Activated naive CD4-positive, alpha-beta T cell treated with anti-CD3 and anti-CD28 coated beads for 36 hours (primary cell): ENCODE data around the gene ACTR2. TPM values are rescaled to one million over a fixed set of nuclear protein-coding genes. Genes with fewer than 3 reads are reported as not detected.
A peak's percentile ranks its signal among the peaks of the same experiment; 100 is the strongest.
"Not testable (repeated sequence)": the region's sequence is repeated elsewhere in the genome, so short reads cannot be mapped to it uniquely, and the experiment has no call there.

Source experiments
- CTCF ChIA-PET: fragments of 350-600 bp; sonication (Branson Sonifier 250); formaldehyde crosslinking; loops from one replicate; lab custom pipeline; 2021; ENCODE audit warnings: antibody characterized with exemption; lab: Charles Lee
- DNase-seq: peaks from one replicate; pipeline ENCODE4 v3.0.0-alpha.2; 2020
- H3K27ac Mint-ChIP-seq: one replicate; pipeline ENCODE4 v1.8.0; 2021; ENCODE audit warnings: mild to moderate bottlenecking, mixed read lengths
- H3K27me3 Mint-ChIP-seq: one replicate; pipeline ENCODE4 v1.8.0; 2021; ENCODE audit warnings: low read depth, mixed read lengths
- H3K36me3 Mint-ChIP-seq: one replicate; pipeline ENCODE4 v1.8.0; 2021; ENCODE audit warnings: low read depth, mixed read lengths
- H3K4me1 Mint-ChIP-seq: one replicate; pipeline ENCODE4 v1.8.0; 2021; ENCODE audit warnings: low read depth, mixed read lengths
- H3K4me3 Mint-ChIP-seq: one replicate; pipeline ENCODE4 v1.8.0; 2021; ENCODE audit warnings: mild to moderate bottlenecking, moderate library complexity, mixed read lengths
- H3K9me3 Mint-ChIP-seq: one replicate; pipeline ENCODE4 v1.8.0; 2021; ENCODE audit warnings: mixed read lengths
- intact Hi-C: fragments of 100-400 bp; cut with micrococcal nuclease; formaldehyde crosslinking; loops from one replicate; pipeline ENCODE4 v1.15.1; 2023
- total RNA-seq, 2 experiments: library from RNA; stranded (reverse); gene quantifications; one replicate each; pipeline ENCODE4 v1.2.3, GENCODE V29; 2021

ACTR2 gene
- 100 to 1,000 TPM; 358 to 366 TPM for total RNA-seq

- intact Hi-C loops: loop anchor here (1.0 to 2.0 kb wide), 8 partner anchors 74 to 703 kb away; partner anchors contain the start of genes AFTPH, RAB1A, SLC1A4 and SPRED2
- Mint-ChIP-seq H3K27ac (peak within 1 kb of the TSS; percentile 99), H3K36me3 (peaks cover 8% of the 10 kb centered on the region), H3K9me3 (no peaks in the 10 kb centered on the region), H3K27me3 (no peaks in the 10 kb centered on the region), H3K4me1 (peaks cover 42% of the 10 kb centered on the region), H3K4me3 (peak within 1 kb of the TSS; percentile 98)
- CTCF ChIA-PET: interaction anchor here (1.6 kb wide), 1 partner anchor 163 kb away, joined by 10 read pairs; no protein-coding TSS in a partner anchor
- DNase-seq: peak; percentile 96
These were observed at the start of gene ACTR2 for GRCh38 chr2:65227456-65228262. TSS of gene ACTR2 (plus strand) at chr2:65227831. CDS start at chr2:65227910, 79 bp downstream.

GRCh38 chr2:65182570-65182969 is 45.1 kb upstream of the ACTR2 start:
- no peak for DNase-seq
- intact Hi-C loops: no loop called here
- H3K36me3 Mint-ChIP-seq: no peaks in the 10 kb centered on the region
- H3K4me3 Mint-ChIP-seq: no peak overlapping the region
- CTCF ChIA-PET: no interaction called here
- no peak overlapping the region for H3K27ac Mint-ChIP-seq
- no peaks in the 10 kb centered on the region for H3K9me3 Mint-ChIP-seq
- H3K4me1 Mint-ChIP-seq: peaks cover 4% of the 10 kb centered on the region
- no peaks in the 10 kb centered on the region for H3K27me3 Mint-ChIP-seq

GRCh38 chr2:65183406-65183805 is 44.2 kb upstream of the ACTR2 start:
- H3K36me3 Mint-ChIP-seq, DNase-seq, H3K4me3 Mint-ChIP-seq, H3K4me1 Mint-ChIP-seq, intact Hi-C loops, CTCF ChIA-PET, H3K27ac Mint-ChIP-seq, H3K9me3 Mint-ChIP-seq, H3K27me3 Mint-ChIP-seq: not testable (repeated sequence)

- Mint-ChIP-seq H3K36me3 (no peaks in the 10 kb centered on the region), H3K27me3 (peaks cover 5% of the 10 kb centered on the region), H3K4me3 (no peak overlapping the region), H3K27ac (no peak overlapping the region), H3K9me3 (no peaks in the 10 kb centered on the region), H3K4me1 (peaks cover 4% of the 10 kb centered on the region)
- DNase-seq: no peak
- CTCF ChIA-PET: interaction anchor here (0.6 to 2.2 kb wide), 4 partner anchors 120 to 178 kb away, joined by 3 to 17 read pairs (median 4); no protein-coding TSS in a partner anchor
- intact Hi-C loops: no loop called here
These were observed 42.6 kb upstream of the ACTR2 start for GRCh38 chr2:65185012-65185411.

GRCh38 chr2:65186093-65186868 is 41.4 kb upstream of the ACTR2 start:
- Mint-ChIP-seq H3K36me3 (no peaks in the 10 kb centered on the region), H3K9me3 (no peaks in the 10 kb centered on the region), H3K4me3 (no peak overlapping the region), H3K27ac (no peak overlapping the region), H3K4me1 (peaks cover 4% of the 10 kb centered on the region), H3K27me3 (peaks cover 5% of the 10 kb centered on the region)
- DNase-seq: no peak
- intact Hi-C loops: loop anchor here (2.0 kb wide), 2 partner anchors 55 to 269 kb away; partner anchors contain the start of gene RAB1A
- CTCF ChIA-PET: interaction anchor here (0.6 to 3.7 kb wide), 23 partner anchors 8 to 280 kb away, joined by 3 to 44 read pairs (median 4); partner anchors contain the start of gene CEP68

GRCh38 chr2:65186872-65187851 is 40.5 kb upstream of the ACTR2 start:
- H3K9me3 Mint-ChIP-seq: no peaks in the 10 kb centered on the region
- peaks cover 4% of the 10 kb centered on the region for H3K4me1 Mint-ChIP-seq
- intact Hi-C loops: loop anchor here (1.0 to 2.0 kb wide), 4 partner anchors 56 to 386 kb away; partner anchors contain the start of gene RAB1A

GRCh38 chr2:65193446-65193845 is 34.2 kb upstream of the ACTR2 start:
- H3K4me3 Mint-ChIP-seq: no peak overlapping the region
- H3K4me1 Mint-ChIP-seq: no peaks in the 10 kb centered on the region
- CTCF ChIA-PET: interaction anchor here (0.7 to 2.1 kb wide), 3 partner anchors 25 to 203 kb away, joined by 4 to 10 read pairs (median 4); no protein-coding TSS in a partner anchor
- intact Hi-C loops: no loop called here
- H3K9me3 Mint-ChIP-seq: no peaks in the 10 kb centered on the region
- H3K27me3 Mint-ChIP-seq: peaks cover 5% of the 10 kb centered on the region
- DNase-seq: no peak
- no peaks in the 10 kb centered on the region for H3K36me3 Mint-ChIP-seq
- no peak overlapping the region for H3K27ac Mint-ChIP-seq

More at GRCh38 chr2:65186872-65187851, 40.5 kb upstream of the ACTR2 start:
- CTCF ChIA-PET: interaction anchor here (0.6 to 3.7 kb wide), 24 partner anchors 9 to 271 kb away, joined by 3 to 44 read pairs (median 4); partner anchors contain the start of gene CEP68
- Mint-ChIP-seq H3K27me3 (peaks cover 5% of the 10 kb centered on the region), H3K4me3 (no peak overlapping the region), H3K36me3 (no peaks in the 10 kb centered on the region), H3K27ac (no peak overlapping the region)
- DNase-seq: peak; percentile 81

- no peak for DNase-seq
- CTCF ChIA-PET: interaction anchor here (1.4 kb wide), 1 partner anchor 12 kb away, joined by 3 read pairs; no protein-coding TSS in a partner anchor
- intact Hi-C loops: no loop called here
- Mint-ChIP-seq H3K27me3 (no peaks in the 10 kb centered on the region), H3K27ac (no peak overlapping the region), H3K4me1 (no peaks in the 10 kb centered on the region), H3K36me3 (no peaks in the 10 kb centered on the region), H3K4me3 (no peak overlapping the region), H3K9me3 (no peaks in the 10 kb centered on the region)
These were observed 28.9 kb upstream of the ACTR2 start for GRCh38 chr2:65198737-65199136.

GRCh38 chr2:65199166-65199565 is 28.5 kb upstream of the ACTR2 start:
- H3K4me1 Mint-ChIP-seq: no peaks in the 10 kb centered on the region
- no peak overlapping the region for H3K27ac Mint-ChIP-seq
- no peaks in the 10 kb centered on the region for H3K9me3 Mint-ChIP-seq
- no peaks in the 10 kb centered on the region for H3K36me3 Mint-ChIP-seq
- intact Hi-C loops: no loop called here
- no peak overlapping the region for H3K4me3 Mint-ChIP-seq
- H3K27me3 Mint-ChIP-seq: no peaks in the 10 kb centered on the region
- CTCF ChIA-PET: interaction anchor here (1.4 kb wide), 2 partner anchors 12 to 135 kb away, joined by 3 read pairs; no protein-coding TSS in a partner anchor
- no peak for DNase-seq

- H3K27me3 Mint-ChIP-seq: no peaks in the 10 kb centered on the region
- H3K9me3 Mint-ChIP-seq: no peaks in the 10 kb centered on the region
- CTCF ChIA-PET: interaction anchor here (1.4 kb wide), 2 partner anchors 13 to 136 kb away, joined by 3 read pairs; no protein-coding TSS in a partner anchor
- peaks cover under 1% of the 10 kb centered on the region for H3K36me3 Mint-ChIP-seq
- intact Hi-C loops: no loop called here
- DNase-seq: no peak
- no peaks in the 10 kb centered on the region for H3K4me1 Mint-ChIP-seq
- H3K4me3 Mint-ChIP-seq: no peak overlapping the region
- H3K27ac Mint-ChIP-seq: no peak overlapping the region
These were observed 27.7 kb upstream of the ACTR2 start for GRCh38 chr2:65199891-65200290.
